GM12864 (cell line): Measurements from ENCODE around the gene EVA1A.
"Not testable (repeated sequence)": the region's sequence is repeated elsewhere in the genome, so short reads cannot be mapped to it uniquely, and the experiment has no call there.

Experiments
- DNase-seq: peaks from one replicate; pipeline ENCODE4 v3.0.0-alpha.2; 2011; ENCODE audit warnings: low read depth
- H3K4me3 ChIP-seq: 2 replicates; pipeline ENCODE4 v1.5.1; 2011; ENCODE audit warnings: mild to moderate bottlenecking, low read depth, low read length, control low read depth
- TF ChIP-seq, protein P1 (sequence below): IDR thresholded peaks from 2 replicates; pipeline ENCODE4 v1.5.1; 2011; ENCODE audit warnings: low read depth, mild to moderate bottlenecking, moderate library complexity, low read length, control low read depth, inconsistent platforms; ENCODE audit errors: missing control alignments

The EVA1A gene

DNA sequence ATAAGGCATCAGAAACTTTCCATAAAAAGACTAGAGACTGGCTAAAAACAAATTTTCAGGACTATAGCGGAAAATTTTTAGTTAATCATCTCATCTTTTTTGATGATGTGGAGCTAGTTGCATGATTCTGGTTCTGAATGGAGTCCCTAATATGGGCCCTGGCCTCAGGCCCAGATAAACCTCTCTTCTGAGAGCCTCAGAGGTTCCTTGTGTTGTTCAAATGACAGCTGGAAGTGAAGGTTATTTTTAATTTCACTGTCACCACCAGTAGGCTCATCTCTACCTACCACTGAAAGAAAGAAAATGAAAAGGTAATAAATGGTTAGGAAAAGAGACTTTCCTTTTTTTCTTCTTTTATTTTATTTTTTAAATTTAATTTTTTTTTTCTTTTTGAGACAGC lies 75.9 kb downstream of the EVA1A start:
- TF ChIP-seq, protein P1, sequence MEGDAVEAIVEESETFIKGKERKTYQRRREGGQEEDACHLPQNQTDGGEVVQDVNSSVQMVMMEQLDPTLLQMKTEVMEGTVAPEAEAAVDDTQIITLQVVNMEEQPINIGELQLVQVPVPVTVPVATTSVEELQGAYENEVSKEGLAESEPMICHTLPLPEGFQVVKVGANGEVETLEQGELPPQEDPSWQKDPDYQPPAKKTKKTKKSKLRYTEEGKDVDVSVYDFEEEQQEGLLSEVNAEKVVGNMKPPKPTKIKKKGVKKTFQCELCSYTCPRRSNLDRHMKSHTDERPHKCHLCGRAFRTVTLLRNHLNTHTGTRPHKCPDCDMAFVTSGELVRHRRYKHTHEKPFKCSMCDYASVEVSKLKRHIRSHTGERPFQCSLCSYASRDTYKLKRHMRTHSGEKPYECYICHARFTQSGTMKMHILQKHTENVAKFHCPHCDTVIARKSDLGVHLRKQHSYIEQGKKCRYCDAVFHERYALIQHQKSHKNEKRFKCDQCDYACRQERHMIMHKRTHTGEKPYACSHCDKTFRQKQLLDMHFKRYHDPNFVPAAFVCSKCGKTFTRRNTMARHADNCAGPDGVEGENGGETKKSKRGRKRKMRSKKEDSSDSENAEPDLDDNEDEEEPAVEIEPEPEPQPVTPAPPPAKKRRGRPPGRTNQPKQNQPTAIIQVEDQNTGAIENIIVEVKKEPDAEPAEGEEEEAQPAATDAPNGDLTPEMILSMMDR = no peak
- no peak for DNase-seq
- no peak overlapping the region for H3K4me3 ChIP-seq

DNA sequence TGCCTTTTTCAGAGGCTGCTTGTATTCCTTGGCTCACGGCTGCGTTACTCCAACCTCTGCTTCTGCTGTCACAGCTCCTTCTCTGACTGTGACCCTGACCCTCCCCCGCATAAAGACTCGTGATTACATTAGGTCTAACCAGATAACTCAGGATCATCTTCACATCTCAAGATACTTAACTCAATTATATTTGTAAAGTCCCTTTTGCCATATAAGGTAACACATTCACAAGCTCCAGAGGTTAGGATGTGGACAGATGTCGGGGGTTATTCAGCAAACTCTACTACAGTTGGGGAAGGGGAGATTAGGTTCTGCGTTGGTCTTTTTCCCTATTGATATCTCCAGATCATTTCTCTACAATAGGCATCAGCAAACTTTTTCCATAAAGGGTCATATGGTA lies 76.9 kb downstream of the EVA1A start:
- DNase-seq = no peak
- no peak overlapping the region for H3K4me3 ChIP-seq
- TF ChIP-seq, protein P1 = no peak

DNA sequence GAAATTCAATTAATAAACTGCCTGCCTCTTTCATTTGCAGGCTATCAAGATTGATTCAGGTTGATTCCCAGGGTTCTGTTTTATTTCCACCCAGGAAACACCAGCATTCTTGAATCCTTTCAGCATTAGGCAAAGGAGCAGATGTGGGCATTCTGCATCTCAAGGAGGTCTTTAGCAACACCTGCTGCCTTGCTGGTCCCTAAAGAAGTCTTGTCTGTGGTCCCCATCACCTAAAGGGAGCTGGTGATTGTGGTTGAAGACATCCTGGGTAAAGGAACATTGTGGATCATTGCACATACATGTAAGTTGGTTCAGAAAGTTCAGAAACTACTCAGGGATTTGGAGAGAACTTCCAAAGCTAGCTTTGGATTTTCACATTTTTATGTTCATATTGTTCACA lies 78.3 kb downstream of the EVA1A start:
- H3K4me3 ChIP-seq = no peak overlapping the region
- no peak for DNase-seq
- TF ChIP-seq, protein P1 = no peak

DNA sequence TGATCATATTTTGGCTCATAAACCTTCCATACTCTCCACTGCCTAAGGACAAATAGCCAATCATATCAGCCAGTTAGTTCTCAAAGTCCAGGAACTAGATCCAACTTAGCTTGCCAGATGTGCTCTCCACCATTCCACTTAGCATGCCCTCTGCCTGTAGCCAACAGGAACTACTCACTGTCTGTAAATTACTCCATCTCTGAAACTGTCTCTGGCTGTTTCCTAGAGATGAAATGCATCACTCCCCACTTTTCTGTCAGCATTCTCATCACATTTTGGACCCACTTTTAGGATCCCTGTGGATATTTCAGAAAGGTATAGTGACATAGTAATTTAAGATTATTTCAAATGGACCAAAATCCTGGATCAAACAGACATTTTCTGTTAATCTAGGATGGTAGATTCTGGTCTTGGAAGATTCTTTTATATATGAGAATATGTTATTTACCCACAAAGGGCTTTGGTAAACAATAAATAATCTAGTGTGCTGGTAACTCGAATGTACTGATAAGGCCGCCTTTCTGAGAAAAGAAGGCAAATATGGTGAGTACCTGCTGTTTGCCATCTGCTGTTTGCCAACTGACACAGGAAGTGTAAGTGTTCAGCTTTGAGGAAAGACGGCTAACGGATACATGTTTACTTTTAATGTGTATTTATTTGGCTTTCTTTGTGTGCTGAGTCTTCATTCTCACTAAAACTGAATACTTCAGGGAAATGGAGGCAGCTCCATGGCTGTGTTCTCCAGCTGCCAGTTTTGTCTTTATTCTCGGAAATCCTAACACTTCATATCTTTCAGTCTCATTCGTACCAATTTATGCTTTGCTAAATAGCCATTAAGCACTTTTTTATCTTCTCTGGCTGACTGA lies 79.5 kb downstream of the EVA1A start:
- no peak for DNase-seq
- TF ChIP-seq, protein P1 = peak; percentile 41
- no peak overlapping the region for H3K4me3 ChIP-seq

DNA sequence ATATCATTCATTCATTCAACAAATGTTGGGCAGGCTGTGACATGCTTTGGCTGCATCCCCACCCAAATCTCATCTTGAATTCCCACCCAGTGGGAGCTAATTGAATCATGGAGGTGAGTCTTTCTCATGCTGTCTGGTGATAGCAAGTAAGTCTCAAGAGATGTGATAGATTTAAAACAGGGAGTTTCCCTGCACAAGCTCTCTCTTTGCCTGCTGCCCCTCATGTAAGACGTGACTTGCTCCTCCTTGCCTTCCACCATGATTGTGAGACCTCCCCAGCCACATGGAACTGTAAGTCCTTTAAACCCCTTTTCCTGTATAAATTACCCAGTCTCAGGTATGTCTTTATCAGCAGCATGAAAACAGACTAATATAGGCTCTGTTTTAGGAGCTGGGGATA lies 83.0 kb downstream of the EVA1A start:
- DNase-seq, H3K4me3 ChIP-seq: not testable (repeated sequence)

DNA sequence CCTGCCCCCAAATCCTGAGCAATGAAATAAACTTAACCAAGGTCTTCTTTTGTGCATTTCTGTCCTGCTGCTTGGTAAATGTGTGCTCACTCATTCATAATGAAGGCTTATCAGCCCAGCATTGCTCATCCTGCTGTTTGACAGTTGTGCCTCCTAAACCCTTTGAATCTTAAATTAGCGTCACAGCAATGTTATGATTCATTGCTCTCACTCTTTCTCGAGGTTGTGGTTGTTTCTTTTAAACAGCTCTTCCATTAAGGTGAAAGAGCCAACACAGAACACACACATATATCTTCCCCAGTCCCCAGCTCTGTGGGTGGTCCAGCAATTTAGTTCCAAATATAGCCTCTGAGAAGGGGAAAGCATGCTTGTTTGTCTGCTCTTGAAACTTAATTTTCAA lies 84.0 kb downstream of the EVA1A start:
- H3K4me3 ChIP-seq = no peak overlapping the region
- DNase-seq = no peak
- TF ChIP-seq, protein P1 = no peak

DNA sequence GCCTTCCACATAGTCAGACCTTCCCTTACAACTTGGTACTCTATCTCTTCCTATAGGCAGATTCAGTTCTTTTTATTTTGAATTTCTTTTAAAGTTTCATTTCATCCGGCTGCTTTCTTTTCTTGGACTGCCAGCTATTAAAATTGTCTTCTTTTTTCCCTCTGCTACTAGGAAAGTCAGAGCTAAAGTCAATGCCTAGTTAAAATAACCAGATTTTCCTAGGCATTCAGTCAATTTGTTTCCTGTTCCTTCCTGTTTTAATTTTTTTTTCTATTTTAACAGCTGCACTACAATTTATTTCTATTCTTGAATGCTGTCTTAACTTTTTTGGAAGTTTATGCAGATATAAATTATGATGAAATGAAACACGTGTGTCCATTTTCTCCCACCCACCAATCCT lies 84.8 kb downstream of the EVA1A start:
- H3K4me3 ChIP-seq = no peak overlapping the region
- TF ChIP-seq, protein P1 = no peak
- DNase-seq = no peak
